Measurements from ENCODE around the gene NFATC1. TPM values are rescaled to one million over a fixed set of nuclear protein-coding genes. Genes with fewer than 3 reads are reported as not detected.
A peak's percentile ranks its signal among the peaks of the same experiment; 100 is the strongest.
"Not testable (repeated sequence)": the region's sequence is repeated elsewhere in the genome, so short reads cannot be mapped to it uniquely, and the experiment has no call there.

The NFATC1 gene
- total and polyA plus RNA-seq, 4 donors = 4.6 to 8.0 (median 6.8) TPM

DNA sequence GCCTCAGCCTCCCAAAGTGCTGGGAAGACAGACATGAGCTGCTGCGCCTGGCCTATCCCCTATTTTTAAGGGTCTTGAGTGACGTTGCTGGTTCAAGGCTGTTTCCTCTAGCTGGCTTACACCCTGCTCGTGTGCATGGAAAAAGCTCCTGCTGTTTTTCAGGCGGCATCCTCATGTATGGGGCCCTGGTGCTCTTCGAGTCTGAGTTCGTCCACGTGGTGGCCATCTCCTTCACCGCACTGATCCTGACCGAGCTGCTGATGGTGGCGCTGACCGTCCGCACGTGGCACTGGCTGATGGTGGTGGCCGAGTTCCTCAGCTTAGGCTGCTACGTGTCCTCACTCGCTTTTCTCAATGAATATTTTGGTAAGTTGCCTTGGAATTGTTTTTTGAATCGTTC is 22.0 kb upstream of the NFATC1 start:
- Histone ChIP-seq H3K4me1 (ENCODE audit: control insufficient read depth, insufficient read depth, low read length) (peaks cover 21% of the 10 kb centered on the region), H3K4me3 (ENCODE audit: low read depth, low read length) (no peak overlapping the region), H3K27me3 (ENCODE audit: control insufficient read depth, insufficient read depth, low read length) (no peaks in the 10 kb centered on the region), H3K9me3 (ENCODE audit: control insufficient read depth, insufficient read depth, low read length) (no peaks in the 10 kb centered on the region), H3K27ac (ENCODE audit: low read depth, low read length) (peak overlapping the region; percentile 79), H3K36me3 (ENCODE audit: control insufficient read depth, insufficient read depth, low read length) (peaks cover 38% of the 10 kb centered on the region)
- WGBS (ENCODE audit: insufficient coverage) = 96% methylated on average over 14 of the region's 17 CpGs
- no peak for DNase-seq (ENCODE audit: low read depth in 4 of 6, low spot score in 6 of 6)

DNA sequence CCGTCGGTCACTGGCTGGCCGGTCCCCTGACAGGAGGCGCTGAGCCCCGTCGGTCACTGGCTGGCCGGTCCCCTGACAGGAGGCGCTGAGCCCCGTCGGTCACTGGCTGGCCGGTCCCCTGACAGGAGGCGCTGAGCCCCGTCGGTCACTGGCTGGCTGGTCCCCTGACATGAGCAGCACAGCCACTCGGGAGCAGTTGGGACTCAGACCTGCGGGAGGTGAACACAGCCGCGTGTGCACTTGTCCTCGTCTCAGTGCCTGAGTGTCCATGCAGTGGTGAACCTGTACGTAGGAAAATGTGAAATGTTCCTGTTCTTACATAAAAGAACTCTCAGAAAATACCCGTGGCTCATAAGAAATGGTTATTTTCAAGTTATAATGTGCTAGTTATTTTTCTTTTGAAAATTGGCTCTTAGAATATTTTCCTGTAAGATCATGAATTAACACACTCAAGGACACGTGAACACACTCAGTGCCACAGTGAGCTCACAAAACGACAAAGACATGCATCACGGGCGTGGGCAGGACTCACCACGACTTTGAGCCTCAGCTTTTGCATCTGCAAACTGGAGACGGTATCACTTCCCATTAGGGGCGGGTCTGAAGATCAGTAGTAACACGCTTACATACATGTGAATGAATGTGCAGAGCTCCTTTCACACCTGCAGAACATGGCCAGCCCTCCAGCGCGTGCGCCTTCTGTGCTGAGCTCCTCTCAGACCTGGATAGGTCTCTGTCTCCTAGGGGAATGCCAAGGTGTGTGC is 21.1 kb upstream of the NFATC1 start:
- WGBS (ENCODE audit: insufficient coverage) = 89% methylated on average over 13 of the region's 32 CpGs
- Histone ChIP-seq H3K4me1 (ENCODE audit: control insufficient read depth, insufficient read depth, low read length) (peaks cover 29% of the 10 kb centered on the region), H3K9me3 (ENCODE audit: control insufficient read depth, insufficient read depth, low read length) (no peaks in the 10 kb centered on the region), H3K27me3 (ENCODE audit: control insufficient read depth, insufficient read depth, low read length) (no peaks in the 10 kb centered on the region), H3K36me3 (ENCODE audit: control insufficient read depth, insufficient read depth, low read length) (peaks cover 42% of the 10 kb centered on the region), H3K27ac (ENCODE audit: low read depth, low read length) (no peak overlapping the region), H3K4me3 (ENCODE audit: low read depth, low read length) (no peak overlapping the region)
- DNase-seq (ENCODE audit: low read depth in 4 of 6, low spot score in 6 of 6) = no peak

GRCh38 chr18:79375441-79376154 is 20.1 kb upstream of the NFATC1 start:
- 87% methylated on average over 7 of the region's 10 CpGs for WGBS (ENCODE audit: insufficient coverage)
- Histone ChIP-seq H3K9me3 (ENCODE audit: control insufficient read depth, insufficient read depth, low read length) (no peaks in the 10 kb centered on the region), H3K4me3 (ENCODE audit: low read depth, low read length) (no peak overlapping the region), H3K36me3 (ENCODE audit: control insufficient read depth, insufficient read depth, low read length) (peaks cover 52% of the 10 kb centered on the region), H3K27me3 (ENCODE audit: control insufficient read depth, insufficient read depth, low read length) (no peaks in the 10 kb centered on the region), H3K27ac (ENCODE audit: low read depth, low read length) (no peak overlapping the region), H3K4me1 (ENCODE audit: control insufficient read depth, insufficient read depth, low read length) (peaks cover 29% of the 10 kb centered on the region)
- no peak for DNase-seq (ENCODE audit: low read depth in 4 of 6, low spot score in 6 of 6)

GRCh38 chr18:79376661-79377060 is 19.1 kb upstream of the NFATC1 start:
- WGBS (ENCODE audit: insufficient coverage) = 96% methylated on average over 8 of the region's 12 CpGs
- peaks cover 39% of the 10 kb centered on the region for H3K4me1 ChIP-seq (ENCODE audit: control insufficient read depth, insufficient read depth, low read length)
- not testable (repeated sequence) for H3K27me3 ChIP-seq (ENCODE audit: control insufficient read depth, insufficient read depth, low read length); DNase-seq (ENCODE audit: low read depth in 4 of 6, low spot score in 6 of 6); H3K9me3 ChIP-seq (ENCODE audit: control insufficient read depth, insufficient read depth, low read length); H3K27ac ChIP-seq (ENCODE audit: low read depth, low read length); H3K4me3 ChIP-seq (ENCODE audit: low read depth, low read length)
- peaks cover 54% of the 10 kb centered on the region for H3K36me3 ChIP-seq (ENCODE audit: control insufficient read depth, insufficient read depth, low read length)

DNA sequence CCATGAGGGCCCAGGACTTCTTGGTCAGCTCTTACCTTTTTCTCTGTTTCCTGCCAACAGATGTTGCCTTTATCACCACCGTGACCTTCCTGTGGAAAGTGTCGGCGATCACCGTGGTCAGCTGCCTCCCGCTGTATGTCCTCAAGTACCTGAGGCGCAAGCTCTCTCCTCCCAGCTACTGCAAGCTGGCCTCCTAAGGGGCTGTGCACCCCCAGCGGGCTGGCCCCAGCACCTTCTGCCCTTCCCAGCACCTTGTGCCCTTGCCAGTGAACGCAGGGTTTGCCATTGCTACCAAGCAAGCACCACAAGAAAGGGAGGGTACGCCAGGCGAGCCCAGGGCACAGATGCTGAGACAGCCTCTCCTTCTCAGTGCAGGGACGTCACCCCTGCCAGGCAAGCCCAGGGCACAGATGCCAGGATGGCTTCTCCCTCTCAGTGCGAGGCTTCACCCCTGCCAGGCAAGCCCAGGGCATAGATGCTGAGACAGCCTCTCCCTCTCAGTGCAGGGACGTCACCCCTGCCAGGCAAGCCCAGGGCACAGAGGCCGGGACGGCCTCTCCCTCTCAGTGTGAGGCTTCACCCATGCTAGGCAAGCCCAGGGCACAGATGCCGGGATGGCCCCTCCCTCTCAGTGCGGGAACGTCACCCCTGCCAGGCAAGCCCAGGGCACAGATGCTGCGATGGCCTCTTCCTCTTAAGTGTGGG is 18.4 kb upstream of the NFATC1 start:
- peaks cover 38% of the 10 kb centered on the region for H3K4me1 ChIP-seq (ENCODE audit: control insufficient read depth, insufficient read depth, low read length)
- no peaks in the 10 kb centered on the region for H3K27me3 ChIP-seq (ENCODE audit: control insufficient read depth, insufficient read depth, low read length)
- no peak for DNase-seq (ENCODE audit: low read depth in 4 of 6, low spot score in 6 of 6)
- H3K27ac ChIP-seq (ENCODE audit: low read depth, low read length) = peak overlapping the region; percentile 57
- WGBS (ENCODE audit: insufficient coverage) = 92% methylated on average over 15 of the region's 19 CpGs
- H3K4me3 ChIP-seq (ENCODE audit: low read depth, low read length) = no peak overlapping the region
- H3K9me3 ChIP-seq (ENCODE audit: control insufficient read depth, insufficient read depth, low read length) = no peaks in the 10 kb centered on the region
- H3K36me3 ChIP-seq (ENCODE audit: control insufficient read depth, insufficient read depth, low read length) = peaks cover 56% of the 10 kb centered on the region

- no peaks in the 10 kb centered on the region for H3K9me3 ChIP-seq (ENCODE audit: control insufficient read depth, insufficient read depth, low read length)
- peaks cover 57% of the 10 kb centered on the region for H3K36me3 ChIP-seq (ENCODE audit: control insufficient read depth, insufficient read depth, low read length)
- 33% methylated on average over 48 of the region's 48 CpGs for WGBS (ENCODE audit: insufficient coverage)
- H3K27ac ChIP-seq (ENCODE audit: low read depth, low read length) = peak overlapping the region; percentile 57
- H3K4me1 ChIP-seq (ENCODE audit: control insufficient read depth, insufficient read depth, low read length) = peaks cover 33% of the 10 kb centered on the region
- H3K27me3 ChIP-seq (ENCODE audit: control insufficient read depth, insufficient read depth, low read length) = no peaks in the 10 kb centered on the region
- peak in 2 of 6 donors; percentile 88 to 92 for DNase-seq (ENCODE audit: low read depth in 4 of 6, low spot score in 6 of 6)
- no peak overlapping the region for H3K4me3 ChIP-seq (ENCODE audit: low read depth, low read length)
These were observed 17.0 kb upstream of the NFATC1 start for GRCh38 chr18:79378536-79379250.

DNA sequence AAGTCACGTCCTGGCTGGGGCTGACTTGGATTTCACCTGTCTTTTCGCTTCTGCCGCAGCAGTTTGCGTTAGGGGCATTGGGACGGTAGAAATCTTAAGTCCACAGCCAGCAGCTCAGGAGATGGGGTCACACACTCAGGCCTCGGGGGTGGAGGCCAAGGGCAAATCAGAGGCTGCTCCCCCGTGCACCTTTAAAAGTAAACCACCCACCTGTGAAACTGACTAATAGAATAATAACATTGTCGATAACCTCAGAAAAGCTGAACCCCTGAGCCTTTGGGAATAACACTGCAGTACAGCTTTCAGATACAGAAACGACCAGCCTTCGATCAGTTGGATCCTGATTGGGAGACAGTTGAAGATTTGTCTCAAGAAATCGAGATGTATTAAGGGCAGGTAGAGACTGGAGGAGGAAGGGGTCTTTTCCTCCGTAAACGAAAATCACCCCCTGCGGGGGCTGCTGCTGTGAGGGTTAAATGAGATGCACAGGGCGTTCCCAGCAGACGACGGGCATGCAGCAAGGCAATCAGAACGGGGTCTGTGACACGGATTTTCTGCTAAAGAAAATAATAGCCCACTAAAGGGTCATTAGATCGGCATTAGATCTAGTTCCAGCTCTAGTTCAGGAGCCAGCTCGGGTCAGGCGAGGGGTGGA is 16.4 kb upstream of the NFATC1 start:
- peaks cover 32% of the 10 kb centered on the region for H3K4me1 ChIP-seq (ENCODE audit: control insufficient read depth, insufficient read depth, low read length)
- no peaks in the 10 kb centered on the region for H3K9me3 ChIP-seq (ENCODE audit: control insufficient read depth, insufficient read depth, low read length)
- no peaks in the 10 kb centered on the region for H3K27me3 ChIP-seq (ENCODE audit: control insufficient read depth, insufficient read depth, low read length)
- H3K36me3 ChIP-seq (ENCODE audit: control insufficient read depth, insufficient read depth, low read length) = peaks cover 51% of the 10 kb centered on the region
- DNase-seq (ENCODE audit: low read depth in 4 of 6, low spot score in 6 of 6) = no peak
- H3K27ac ChIP-seq (ENCODE audit: low read depth, low read length) = no peak overlapping the region
- H3K4me3 ChIP-seq (ENCODE audit: low read depth, low read length) = no peak overlapping the region
- 61% methylated on average over 18 of the region's 22 CpGs for WGBS (ENCODE audit: insufficient coverage)

- 93% methylated on average over 40 of the region's 40 CpGs for WGBS (ENCODE audit: insufficient coverage)
- no peak overlapping the region for H3K27ac ChIP-seq (ENCODE audit: low read depth, low read length)
- DNase-seq (ENCODE audit: low read depth in 4 of 6, low spot score in 6 of 6) = no peak
- H3K9me3 ChIP-seq (ENCODE audit: control insufficient read depth, insufficient read depth, low read length) = no peaks in the 10 kb centered on the region
- H3K27me3 ChIP-seq (ENCODE audit: control insufficient read depth, insufficient read depth, low read length) = no peaks in the 10 kb centered on the region
- no peak overlapping the region for H3K4me3 ChIP-seq (ENCODE audit: low read depth, low read length)
- peaks cover 46% of the 10 kb centered on the region for H3K36me3 ChIP-seq (ENCODE audit: control insufficient read depth, insufficient read depth, low read length)
- peaks cover 32% of the 10 kb centered on the region for H3K4me1 ChIP-seq (ENCODE audit: control insufficient read depth, insufficient read depth, low read length)
These were observed 15.6 kb upstream of the NFATC1 start for GRCh38 chr18:79379931-79380815.

Measured in spinal cord (tissue), 10 donors.